ENCODE measurements around the gene RPP25L.

RPP25L gene

DNA sequence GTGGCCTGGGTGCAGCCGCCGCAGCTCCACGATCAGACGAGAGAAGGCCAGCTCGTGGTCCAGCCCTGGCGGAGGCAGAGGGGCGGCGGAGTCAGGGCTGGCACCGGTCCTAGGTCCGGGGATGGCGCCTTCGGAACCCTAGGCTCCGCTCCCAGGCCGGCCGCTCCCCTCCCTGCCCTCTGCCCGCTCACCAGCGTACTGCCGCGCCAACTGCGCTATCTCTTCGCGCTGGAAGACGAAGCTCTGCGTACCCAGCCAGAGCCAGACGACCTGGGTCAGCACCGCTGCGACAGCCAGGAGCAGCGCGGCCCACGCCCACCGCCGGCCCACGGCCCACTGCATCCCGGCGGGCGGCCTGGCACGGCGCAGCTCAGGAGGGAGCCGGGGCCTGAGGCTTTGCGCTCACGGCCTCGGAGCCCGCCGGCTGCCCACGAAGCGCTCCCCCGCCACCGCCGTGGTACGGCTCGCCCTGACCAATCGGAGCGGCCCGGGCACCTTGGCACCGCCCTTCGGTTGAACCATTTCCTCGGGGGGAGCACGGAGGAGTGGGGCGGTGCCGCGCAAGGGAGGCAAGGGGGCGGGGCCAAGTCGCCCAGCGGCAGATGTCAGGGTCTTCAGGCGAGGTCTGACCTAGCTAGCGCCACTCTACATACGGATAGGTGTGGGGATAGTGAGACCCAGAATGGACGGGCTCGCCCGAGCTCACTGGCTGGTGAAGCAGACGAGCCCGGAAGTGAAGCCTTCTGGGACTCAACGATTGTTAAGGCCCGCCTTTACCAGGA is 25.6 kb upstream of the RPP25L start, which contains the start of gene SIGMAR1:
Gene SIGMAR1, minus strand, starts transcription at position 432 of the 782 bp plus-strand sequence. Its CDS starts 90 bp downstream, at position 342.
- Histone ChIP-seq H3K27me3 (ENCODE audit: control insufficient read depth, insufficient read depth, low read length) (peaks cover 13% of the 10 kb centered on the region; the same call in 1 of the 2 replicates), H3K4me3 (ENCODE audit: low read depth, low read length) (peak within 1 kb of the TSS; percentile 80), H3K9ac (ENCODE audit: low read depth, low read length) (peak within 1 kb of the TSS; percentile 63; the same call in 1 of the 2 replicates), H3K36me3 (ENCODE audit: control insufficient read depth, insufficient read depth, low read length) (peaks cover 11% of the 10 kb centered on the region), H3K4me1 (ENCODE audit: control insufficient read depth, insufficient read depth, low read length) (peaks cover 8% of the 10 kb centered on the region), H3K9me3 (ENCODE audit: control insufficient read depth, insufficient read depth, low read length) (no peaks in the 10 kb centered on the region), H3K27ac (ENCODE audit: low read depth, low read length) (peak within 1 kb of the TSS; percentile 16)

DNA sequence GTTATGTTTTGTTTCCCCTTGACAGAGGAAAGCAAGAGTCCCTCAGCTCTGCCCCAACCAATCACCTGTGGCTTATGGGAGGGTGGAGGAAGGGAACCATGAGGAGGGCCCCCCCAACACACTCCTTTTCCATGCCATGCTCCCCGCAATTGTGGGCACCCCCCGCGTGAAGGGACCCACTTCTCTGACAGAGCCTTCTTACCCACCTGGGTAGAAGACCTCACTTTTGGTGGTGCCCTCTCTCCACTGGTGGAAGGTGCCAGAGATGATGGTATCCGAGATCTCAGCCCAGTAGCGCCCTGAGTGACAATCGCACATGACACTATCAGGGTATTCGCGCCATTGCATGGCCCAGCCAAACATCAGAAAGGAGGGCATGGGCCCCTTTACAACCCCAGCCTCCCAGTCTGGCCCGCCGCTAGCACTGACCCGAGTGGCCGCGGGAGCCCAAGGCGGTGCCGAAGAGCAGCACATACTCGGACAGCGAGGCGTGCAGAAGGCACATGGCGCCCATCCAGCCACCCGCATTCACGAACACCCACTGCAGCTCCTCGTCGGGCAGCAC is 25.0 kb upstream of the RPP25L start:
- H3K9me3 ChIP-seq (ENCODE audit: control insufficient read depth, insufficient read depth, low read length), result no peaks in the 10 kb centered on the region
- H3K27ac ChIP-seq (ENCODE audit: low read depth, low read length), result no peak overlapping the region
- peaks cover 11% of the 10 kb centered on the region for H3K36me3 ChIP-seq (ENCODE audit: control insufficient read depth, insufficient read depth, low read length)
- peak overlapping the region; percentile 80 for H3K4me3 ChIP-seq (ENCODE audit: low read depth, low read length)
- H3K27me3 ChIP-seq (ENCODE audit: control insufficient read depth, insufficient read depth, low read length), result peaks cover 20% of the 10 kb centered on the region
- H3K9ac ChIP-seq (ENCODE audit: low read depth, low read length), result peak overlapping the region; percentile 63; the same call in 1 of the 2 replicates
- peaks cover 8% of the 10 kb centered on the region for H3K4me1 ChIP-seq (ENCODE audit: control insufficient read depth, insufficient read depth, low read length)

DNA sequence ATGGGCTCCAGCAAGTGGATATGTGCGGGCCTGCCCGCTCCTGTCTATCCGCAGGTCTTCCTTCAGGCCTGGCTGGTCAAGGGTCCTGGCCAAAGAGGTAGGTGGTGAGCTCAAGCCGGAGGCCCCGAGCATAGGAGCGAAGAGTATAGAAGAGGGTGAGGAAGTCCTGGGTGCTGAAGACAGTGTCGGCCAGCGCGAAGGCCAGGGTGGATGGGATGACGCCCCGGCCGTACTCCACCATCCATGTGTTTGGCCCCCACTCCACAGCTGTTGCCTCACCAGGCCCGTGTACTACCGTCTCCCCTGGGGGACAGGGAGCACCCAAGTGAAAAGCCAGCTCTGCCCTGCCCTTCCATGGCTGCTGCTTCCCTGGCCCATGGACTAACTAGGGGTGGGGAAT is 23.7 kb upstream of the RPP25L start:
- H3K4me1 ChIP-seq (ENCODE audit: control insufficient read depth, insufficient read depth, low read length), result peaks cover 8% of the 10 kb centered on the region
- H3K9ac ChIP-seq (ENCODE audit: low read depth, low read length), result no peak overlapping the region
- no peak overlapping the region for H3K4me3 ChIP-seq (ENCODE audit: low read depth, low read length)
- H3K36me3 ChIP-seq (ENCODE audit: control insufficient read depth, insufficient read depth, low read length), result peaks cover 11% of the 10 kb centered on the region
- H3K27me3 ChIP-seq (ENCODE audit: control insufficient read depth, insufficient read depth, low read length), result peaks cover 33% of the 10 kb centered on the region
- H3K27ac ChIP-seq (ENCODE audit: low read depth, low read length), result no peak overlapping the region
- no peaks in the 10 kb centered on the region for H3K9me3 ChIP-seq (ENCODE audit: control insufficient read depth, insufficient read depth, low read length)

DNA sequence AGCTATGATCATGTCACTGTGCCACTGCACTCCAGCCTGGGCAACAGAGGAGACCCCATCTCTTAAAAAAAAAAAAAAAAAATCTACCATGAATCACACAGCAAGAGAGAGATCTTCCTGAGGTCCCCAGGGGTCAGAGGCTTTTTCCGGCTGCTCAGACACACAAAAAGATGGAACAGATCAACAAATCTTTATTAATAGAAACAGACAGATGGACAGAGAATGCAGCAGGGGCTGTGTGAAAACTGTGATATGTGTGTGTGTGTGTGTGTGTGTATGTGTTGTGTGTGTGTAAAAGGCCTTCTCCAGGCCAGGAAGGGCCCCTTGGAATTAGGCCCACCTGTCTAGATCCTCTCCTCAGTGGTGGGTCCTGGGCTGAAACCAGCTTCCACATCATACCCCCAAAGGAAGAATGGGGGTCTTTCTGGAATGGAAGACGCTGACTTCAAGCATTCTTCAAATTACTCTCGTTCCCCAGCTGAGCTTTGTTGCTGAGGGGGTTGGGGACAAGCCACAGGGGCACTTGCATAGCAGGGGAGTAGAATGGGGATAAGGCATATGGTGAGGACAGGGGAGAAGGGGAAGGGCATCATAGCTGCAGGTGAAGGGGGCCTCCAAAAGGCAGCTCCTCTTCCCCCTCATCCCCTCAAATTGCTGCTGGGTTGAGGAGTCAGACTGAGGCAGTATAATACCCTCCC is 22.8 kb upstream of the RPP25L start:
- Histone ChIP-seq H3K27me3 (ENCODE audit: control insufficient read depth, insufficient read depth, low read length) (peaks cover 41% of the 10 kb centered on the region), H3K9ac (ENCODE audit: low read depth, low read length) (no peak overlapping the region), H3K36me3 (ENCODE audit: control insufficient read depth, insufficient read depth, low read length) (peaks cover 11% of the 10 kb centered on the region), H3K4me3 (ENCODE audit: low read depth, low read length) (no peak overlapping the region), H3K4me1 (ENCODE audit: control insufficient read depth, insufficient read depth, low read length) (peaks cover 8% of the 10 kb centered on the region), H3K9me3 (ENCODE audit: control insufficient read depth, insufficient read depth, low read length) (no peaks in the 10 kb centered on the region), H3K27ac (ENCODE audit: low read depth, low read length) (no peak overlapping the region)

DNA sequence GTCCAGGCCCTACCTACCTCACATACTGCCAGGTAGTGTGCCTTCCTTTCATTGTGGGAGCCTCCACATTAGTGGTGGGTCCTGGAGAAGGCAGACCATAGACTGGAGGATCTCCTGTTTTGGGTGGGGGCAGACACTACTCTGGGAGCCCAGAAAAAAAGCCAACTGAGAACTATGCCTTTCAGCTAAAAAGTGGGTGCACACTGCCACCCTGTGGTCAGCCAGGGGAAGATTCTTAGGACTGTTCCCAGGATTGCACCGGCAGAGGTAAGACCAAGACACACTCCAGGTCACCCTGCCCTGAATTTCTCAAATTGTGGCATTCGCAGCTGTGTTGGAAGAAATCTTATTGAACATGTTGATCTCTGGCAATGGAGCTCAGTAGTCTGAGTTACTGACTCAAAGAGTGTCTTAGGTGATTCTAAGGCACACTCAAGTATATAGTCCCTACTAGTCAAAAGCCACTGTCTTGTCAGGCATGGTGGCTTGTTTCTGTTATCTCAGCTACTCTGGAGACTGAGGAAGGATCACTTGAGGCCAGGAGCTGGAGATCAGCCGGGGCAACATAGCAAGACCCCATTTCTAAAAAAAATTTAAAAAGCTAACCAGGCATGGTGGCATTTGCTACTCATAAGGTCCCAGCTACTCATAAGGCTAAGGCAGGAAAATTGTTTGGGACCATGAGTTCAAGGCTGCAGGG is 22.1 kb upstream of the RPP25L start:
- Histone ChIP-seq H3K4me3 (ENCODE audit: low read depth, low read length) (no peak overlapping the region), H3K9ac (ENCODE audit: low read depth, low read length) (no peak overlapping the region), H3K9me3 (ENCODE audit: control insufficient read depth, insufficient read depth, low read length) (no peaks in the 10 kb centered on the region), H3K4me1 (ENCODE audit: control insufficient read depth, insufficient read depth, low read length) (peaks cover 8% of the 10 kb centered on the region), H3K27ac (ENCODE audit: low read depth, low read length) (no peak overlapping the region), H3K27me3 (ENCODE audit: control insufficient read depth, insufficient read depth, low read length) (peaks cover 48% of the 10 kb centered on the region), H3K36me3 (ENCODE audit: control insufficient read depth, insufficient read depth, low read length) (peaks cover 11% of the 10 kb centered on the region)

DNA sequence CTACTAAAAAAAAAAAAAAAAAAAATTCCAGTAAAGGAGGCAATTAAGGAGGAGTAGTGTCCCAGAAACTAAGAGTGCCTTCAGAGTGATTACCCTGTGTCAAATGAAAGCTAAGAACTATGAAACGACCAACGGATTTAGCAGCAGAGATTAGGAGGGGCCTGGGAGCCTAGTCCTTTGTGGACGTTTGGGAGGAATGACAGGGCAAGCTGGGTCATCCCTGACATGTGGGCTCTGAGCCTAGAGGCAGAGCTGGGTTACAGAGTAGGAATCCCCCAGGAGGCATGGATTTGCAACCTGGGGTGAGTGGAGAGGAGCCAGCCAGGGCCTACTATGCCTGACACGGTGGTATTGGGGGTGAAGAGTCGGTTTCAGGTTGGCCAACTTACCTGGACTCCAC is 21.3 kb upstream of the RPP25L start:
- Histone ChIP-seq H3K4me1 (ENCODE audit: control insufficient read depth, insufficient read depth, low read length) (peaks cover 8% of the 10 kb centered on the region), H3K4me3 (ENCODE audit: low read depth, low read length) (no peak overlapping the region), H3K9ac (ENCODE audit: low read depth, low read length) (no peak overlapping the region), H3K9me3 (ENCODE audit: control insufficient read depth, insufficient read depth, low read length) (no peaks in the 10 kb centered on the region), H3K27ac (ENCODE audit: low read depth, low read length) (no peak overlapping the region), H3K36me3 (ENCODE audit: control insufficient read depth, insufficient read depth, low read length) (peaks cover 11% of the 10 kb centered on the region), H3K27me3 (ENCODE audit: control insufficient read depth, insufficient read depth, low read length) (peaks cover 57% of the 10 kb centered on the region)

DNA sequence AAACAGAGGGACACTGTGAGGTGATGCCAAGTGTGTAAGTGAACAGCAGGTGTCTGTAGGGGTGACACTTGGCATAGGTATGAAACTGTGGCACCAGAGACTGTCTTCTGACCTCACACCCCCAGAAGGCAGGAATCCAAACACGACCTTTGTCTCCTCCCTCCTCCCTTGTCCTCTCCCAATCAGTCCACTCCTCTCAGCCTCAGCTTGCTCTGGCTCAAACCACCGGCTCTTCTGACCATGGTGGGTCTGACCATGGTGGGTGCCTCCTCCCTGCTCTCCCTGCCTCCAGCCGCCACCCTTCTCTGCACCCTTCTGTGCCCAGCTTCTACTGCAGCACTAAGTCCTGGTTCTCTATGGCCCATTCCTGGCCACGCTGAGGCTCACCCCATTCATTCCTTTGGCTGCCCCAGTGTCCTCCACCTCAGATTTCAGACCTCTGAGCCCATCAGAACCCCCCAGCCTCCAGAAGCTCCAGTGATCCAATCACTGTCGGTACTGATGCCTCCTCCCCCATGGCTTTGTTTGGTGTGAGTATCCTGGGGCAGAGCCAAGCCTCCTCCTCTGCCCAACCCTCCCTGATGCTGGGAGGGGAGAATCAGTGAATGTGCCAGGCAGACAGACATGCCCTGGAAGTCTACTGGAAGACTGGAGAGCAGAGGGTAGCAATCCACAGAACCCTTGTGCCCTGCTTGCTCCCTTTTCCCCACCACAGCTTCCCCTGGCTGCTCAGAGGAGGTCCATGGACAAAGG is 18.7 kb upstream of the RPP25L start:
- H3K4me3 ChIP-seq (ENCODE audit: low read depth, low read length), result no peak overlapping the region
- H3K27ac ChIP-seq (ENCODE audit: low read depth, low read length), result no peak overlapping the region
- H3K27me3 ChIP-seq (ENCODE audit: control insufficient read depth, insufficient read depth, low read length), result peaks cover 74% of the 10 kb centered on the region
- H3K9ac ChIP-seq (ENCODE audit: low read depth, low read length), result no peak overlapping the region
- 0 out of 2 replicates have a peak, but pooled peaks cover 3% of the 10 kb centered on the region for H3K4me1 ChIP-seq (ENCODE audit: control insufficient read depth, insufficient read depth, low read length)
- H3K36me3 ChIP-seq (ENCODE audit: control insufficient read depth, insufficient read depth, low read length), result peaks cover 8% of the 10 kb centered on the region
- H3K9me3 ChIP-seq (ENCODE audit: control insufficient read depth, insufficient read depth, low read length), result no peaks in the 10 kb centered on the region

DNA sequence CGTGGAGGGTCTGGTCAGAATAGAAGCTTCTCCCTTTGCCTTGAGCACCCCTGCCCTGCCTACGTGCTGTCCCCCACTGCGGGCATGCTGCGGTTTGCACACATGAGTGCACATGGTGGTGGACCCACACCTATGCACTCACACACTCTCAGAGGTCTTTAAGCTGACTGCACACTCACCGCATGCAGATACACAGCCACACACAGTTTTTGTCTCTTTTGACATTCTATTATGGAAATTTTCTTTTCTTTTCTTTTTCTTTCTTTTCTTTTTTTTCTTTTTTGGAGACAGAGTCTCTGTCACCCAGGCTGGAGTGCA is 17.6 kb upstream of the RPP25L start:
- Histone ChIP-seq H3K9ac (ENCODE audit: low read depth, low read length) (no peak overlapping the region), H3K27ac (ENCODE audit: low read depth, low read length) (no peak overlapping the region), H3K9me3 (ENCODE audit: control insufficient read depth, insufficient read depth, low read length) (no peaks in the 10 kb centered on the region), H3K27me3 (ENCODE audit: control insufficient read depth, insufficient read depth, low read length) (peaks cover 85% of the 10 kb centered on the region), H3K36me3 (ENCODE audit: control insufficient read depth, insufficient read depth, low read length) (no peaks in the 10 kb centered on the region), H3K4me1 (ENCODE audit: control insufficient read depth, insufficient read depth, low read length) (peaks cover 3% of the 10 kb centered on the region; the same call in 1 of the 2 replicates), H3K4me3 (ENCODE audit: low read depth, low read length) (peak overlapping the region; percentile 61)

DNA sequence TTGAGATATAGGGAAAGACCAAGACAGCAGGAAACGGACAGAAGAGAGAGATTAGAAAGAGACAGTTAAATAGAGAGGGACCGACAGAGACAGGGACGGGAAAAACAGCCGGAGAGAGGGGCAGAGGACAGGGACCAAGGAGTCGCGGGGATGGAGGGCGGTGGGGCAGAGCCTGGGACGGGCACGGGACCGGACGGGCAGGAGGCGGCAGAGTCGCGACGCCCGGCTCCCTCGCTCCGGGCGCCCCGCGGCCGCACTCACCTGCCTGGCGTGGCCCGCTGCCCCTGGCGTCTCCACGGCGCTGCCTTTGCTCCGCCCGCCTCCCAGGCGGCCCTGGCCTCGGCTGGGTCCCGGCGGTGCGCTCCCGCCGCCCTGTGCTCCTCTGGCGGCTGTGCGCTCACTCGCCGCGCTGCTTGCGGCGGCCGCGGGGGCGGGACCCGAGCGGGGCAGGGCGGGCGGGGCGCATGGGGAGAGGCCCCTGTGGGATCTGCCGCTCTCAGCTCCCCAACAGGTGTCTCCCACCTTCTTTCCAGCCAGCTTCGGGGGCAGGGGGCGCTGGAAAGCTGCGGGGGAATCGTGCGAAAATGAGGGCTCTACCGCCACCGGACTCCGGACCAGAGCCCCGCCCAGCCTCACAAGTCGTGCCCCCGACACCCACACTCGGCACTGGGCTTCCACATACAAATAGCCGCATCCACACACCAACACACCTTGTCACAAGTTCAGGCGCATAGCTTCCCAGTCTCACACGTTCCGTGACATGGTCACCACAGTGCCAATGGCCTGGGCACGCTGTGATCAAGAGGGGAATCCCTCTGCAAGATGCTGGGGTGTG is 17.0 kb upstream of the RPP25L start, which contains the start of gene ARID3C:
Gene ARID3C, minus strand, starts transcription at position 411 of the 835 bp plus-strand sequence. CDS start 1,052 bp downstream, outside the sequence.
- H3K4me1 ChIP-seq (ENCODE audit: control insufficient read depth, insufficient read depth, low read length), result peaks cover 3% of the 10 kb centered on the region; the same call in 1 of the 2 replicates
- no peak within 1 kb of the TSS for H3K27ac ChIP-seq (ENCODE audit: low read depth, low read length)
- H3K9ac ChIP-seq (ENCODE audit: low read depth, low read length), result no peak within 1 kb of the TSS
- peak within 1 kb of the TSS; percentile 61 for H3K4me3 ChIP-seq (ENCODE audit: low read depth, low read length)
- H3K9me3 ChIP-seq (ENCODE audit: control insufficient read depth, insufficient read depth, low read length), result no peaks in the 10 kb centered on the region
- H3K36me3 ChIP-seq (ENCODE audit: control insufficient read depth, insufficient read depth, low read length), result no peaks in the 10 kb centered on the region
- H3K27me3 ChIP-seq (ENCODE audit: control insufficient read depth, insufficient read depth, low read length), result peaks cover 91% of the 10 kb centered on the region
